Endothelial cell (in vitro differentiated cells): ENCODE measurements around the gene PLXNB1. TPM values are rescaled to one million over a fixed set of nuclear protein-coding genes. Genes with fewer than 3 reads are reported as not detected.
A peak's percentile ranks its signal among the peaks of the same experiment; 100 is the strongest.

Experiments used
- DNase-seq: peaks from one replicate; pipeline ENCODE4 v3.0.0; 2021; ENCODE audit warnings: low spot score
- H3K27ac Mint-ChIP-seq: one replicate; pipeline ENCODE4 v1.8.0; 2021; ENCODE audit warnings: mixed read lengths, inconsistent platforms; ENCODE audit not compliant: unreplicated experiment
- H3K27me3 Mint-ChIP-seq: one replicate; pipeline ENCODE4 v1.8.0; 2021; ENCODE audit warnings: mild to moderate bottlenecking, moderate library complexity, mixed read lengths, inconsistent platforms; ENCODE audit not compliant: unreplicated experiment
- H3K36me3 Mint-ChIP-seq: one replicate; pipeline ENCODE4 v1.8.0; 2021; ENCODE audit warnings: mild to moderate bottlenecking, low read depth, mixed read lengths, inconsistent platforms; ENCODE audit not compliant: unreplicated experiment
- H3K4me1 Mint-ChIP-seq: one replicate; pipeline ENCODE4 v1.8.0; 2021; ENCODE audit warnings: mild to moderate bottlenecking, mixed read lengths, inconsistent platforms; ENCODE audit not compliant: unreplicated experiment
- H3K4me3 Mint-ChIP-seq: one replicate; pipeline ENCODE4 v1.8.0; 2021; ENCODE audit warnings: mild to moderate bottlenecking, mixed read lengths, inconsistent platforms; ENCODE audit not compliant: unreplicated experiment
- H3K9me3 Mint-ChIP-seq: one replicate; pipeline ENCODE4 v1.8.0; 2021; ENCODE audit warnings: mixed read lengths, inconsistent platforms; ENCODE audit not compliant: unreplicated experiment
- CTCF ChIP-seq: fragments of 200-600 bp; sonication (generic); IDR thresholded peaks from one replicate; pipeline ENCODE4 v1.5.0; 2021; ENCODE audit warnings: antibody characterized with exemption; ENCODE audit not compliant: unreplicated experiment
- total RNA-seq: library from RNA; stranded (reverse); fragmentation: NEBNext Ultra II Directional; extraction: Animal tissue kit (Norgen Biotek cat#: 25700); gene quantifications from one replicate; pipeline ENCODE4 v1.2.1, GENCODE V29; 2021; ENCODE audit not compliant: unreplicated experiment

PLXNB1 gene
- total RNA-seq, 1 donor from 2014 or later: 68.7 TPM

- H3K27me3 Mint-ChIP-seq: peaks cover 4% of the 10 kb centered on the region
- no peak overlapping the region for H3K27ac Mint-ChIP-seq
- no peak for DNase-seq
- peaks cover 40% of the 10 kb centered on the region for H3K36me3 Mint-ChIP-seq
- H3K4me1 Mint-ChIP-seq: peaks cover 10% of the 10 kb centered on the region
- no peak overlapping the region for H3K4me3 Mint-ChIP-seq
- no peak for TF ChIP-seq CTCF
- H3K9me3 Mint-ChIP-seq: no peaks in the 10 kb centered on the region
Measured at GRCh38 chr3:48408823-48409281, 21.0 kb downstream of the PLXNB1 start.

- Mint-ChIP-seq H3K27ac (peak overlapping the region; percentile 48), H3K27me3 (peaks cover 2% of the 10 kb centered on the region), H3K4me3 (no peak overlapping the region), H3K9me3 (no peaks in the 10 kb centered on the region), H3K4me1 (peaks cover 10% of the 10 kb centered on the region), H3K36me3 (peaks cover 38% of the 10 kb centered on the region)
- DNase-seq: peak; percentile 2
- no peak for TF ChIP-seq CTCF
Measured at GRCh38 chr3:48407542-48408099, 22.3 kb downstream of the PLXNB1 start.

GRCh38 chr3:48406443-48407431 is 23.1 kb downstream of the PLXNB1 start:
- Mint-ChIP-seq H3K36me3 (peaks cover 36% of the 10 kb centered on the region), H3K4me1 (peaks cover 10% of the 10 kb centered on the region), H3K27ac (peak overlapping the region; percentile 48), H3K4me3 (no peak overlapping the region), H3K27me3 (peaks cover 2% of the 10 kb centered on the region), H3K9me3 (no peaks in the 10 kb centered on the region)
- TF ChIP-seq CTCF: no peak
- DNase-seq: peak; percentile 3

GRCh38 chr3:48405971-48406370 is 23.9 kb downstream of the PLXNB1 start:
- H3K27ac Mint-ChIP-seq: no peak overlapping the region
- peaks cover 3% of the 10 kb centered on the region for H3K27me3 Mint-ChIP-seq
- peaks cover 34% of the 10 kb centered on the region for H3K36me3 Mint-ChIP-seq
- no peak overlapping the region for H3K4me3 Mint-ChIP-seq
- H3K4me1 Mint-ChIP-seq: peaks cover 10% of the 10 kb centered on the region
- no peak for TF ChIP-seq CTCF
- no peaks in the 10 kb centered on the region for H3K9me3 Mint-ChIP-seq
- peak; percentile 1 for DNase-seq
